ENCODE measurements around the gene FHL2.

Gene FHL2

GRCh38 chr2:105397025-105397722 lies 1.7 kb downstream of the FHL2 start:
- TF ChIP-seq GATA2 (IDR thresholded peaks at IDR 0.05; ENCODE audit: low read depth, low read length) (no peak), GATA3 (IDR thresholded peaks at IDR 0.05; ENCODE audit: low read depth, low read length) (no peak)

- TF ChIP-seq GATA2 (IDR thresholded peaks at IDR 0.05; ENCODE audit: low read depth, low read length) (no peak), GATA3 (IDR thresholded peaks at IDR 0.05; ENCODE audit: low read depth, low read length) (no peak)
Observed at GRCh38 chr2:105396254-105397024, 2.4 kb downstream of the FHL2 start.

- TF ChIP-seq GATA2 (IDR thresholded peaks at IDR 0.05; ENCODE audit: low read depth, low read length) (no peak), GATA3 (IDR thresholded peaks at IDR 0.05; ENCODE audit: low read depth, low read length) (no peak)
Observed at GRCh38 chr2:105395691-105396090, 3.2 kb downstream of the FHL2 start.

GRCh38 chr2:105394951-105395611 lies 3.8 kb downstream of the FHL2 start:
- TF ChIP-seq GATA2 (IDR thresholded peaks at IDR 0.05; ENCODE audit: low read depth, low read length) (no peak), GATA3 (IDR thresholded peaks at IDR 0.05; ENCODE audit: low read depth, low read length) (no peak)

- TF ChIP-seq GATA3 (IDR thresholded peaks at IDR 0.05; ENCODE audit: low read depth, low read length) (no peak), GATA2 (IDR thresholded peaks at IDR 0.05; ENCODE audit: low read depth, low read length) (no peak)
Observed at GRCh38 chr2:105393373-105394055, 5.3 kb downstream of the FHL2 start.

GRCh38 chr2:105391763-105392662 lies 6.8 kb downstream of the FHL2 start:
- TF ChIP-seq GATA2 (IDR thresholded peaks at IDR 0.05; ENCODE audit: low read depth, low read length) = no peak
- no peak for TF ChIP-seq GATA3 (IDR thresholded peaks at IDR 0.05; ENCODE audit: low read depth, low read length)

- TF ChIP-seq GATA2 (IDR thresholded peaks at IDR 0.05; ENCODE audit: low read depth, low read length) = no peak
- TF ChIP-seq GATA3 (IDR thresholded peaks at IDR 0.05; ENCODE audit: low read depth, low read length) = no peak
Observed at GRCh38 chr2:105391058-105391627, 7.7 kb downstream of the FHL2 start.

- no peak for TF ChIP-seq GATA3 (IDR thresholded peaks at IDR 0.05; ENCODE audit: low read depth, low read length)
- TF ChIP-seq GATA2 (IDR thresholded peaks at IDR 0.05; ENCODE audit: low read depth, low read length) = no peak
Observed at GRCh38 chr2:105390454-105390853, 8.4 kb downstream of the FHL2 start.

- TF ChIP-seq GATA3 (IDR thresholded peaks at IDR 0.05; ENCODE audit: low read depth, low read length) (no peak), GATA2 (IDR thresholded peaks at IDR 0.05; ENCODE audit: low read depth, low read length) (no peak)
Observed at GRCh38 chr2:105388971-105389381, 9.9 kb downstream of the FHL2 start.

- TF ChIP-seq GATA3 (IDR thresholded peaks at IDR 0.05; ENCODE audit: low read depth, low read length) = no peak
Observed at GRCh38 chr2:105387225-105387624, 11.6 kb downstream of the FHL2 start.

GRCh38 chr2:105385731-105386540 lies 12.9 kb downstream of the FHL2 start:
- TF ChIP-seq GATA3 (IDR thresholded peaks at IDR 0.05; ENCODE audit: low read depth, low read length) (no peak), GATA2 (IDR thresholded peaks at IDR 0.05; ENCODE audit: low read depth, low read length) (no peak)

GRCh38 chr2:105384861-105385260 lies 14.0 kb downstream of the FHL2 start:
- TF ChIP-seq GATA3 (IDR thresholded peaks at IDR 0.05; ENCODE audit: low read depth, low read length) (no peak), GATA2 (IDR thresholded peaks at IDR 0.05; ENCODE audit: low read depth, low read length) (no peak)

All from SH-SY5Y (cell line).